HUES48 (cell line): ENCODE measurements around the gene STK40.

Experiments used
- H3K27ac ChIP-seq: one replicate; pipeline ENCODE4 v1.7.0; 2013; ENCODE audit warnings: low read depth, low read length, inconsistent platforms
- H3K27me3 ChIP-seq: 2 replicates; pipeline ENCODE4 v1.6.1; 2013; ENCODE audit warnings: mild to moderate bottlenecking, low read length; ENCODE audit not compliant: control insufficient read depth, insufficient read depth
- H3K36me3 ChIP-seq: 2 replicates; pipeline ENCODE4 v1.6.1; 2013; ENCODE audit warnings: low read length; ENCODE audit not compliant: control insufficient read depth, insufficient read depth
- H3K4me1 ChIP-seq: 2 replicates; pipeline ENCODE4 v1.6.1; 2013; ENCODE audit warnings: mild to moderate bottlenecking, low read length; ENCODE audit not compliant: control insufficient read depth, insufficient read depth
- H3K4me3 ChIP-seq: 2 replicates; pipeline ENCODE4 v1.5.1; 2013; ENCODE audit warnings: mild to moderate bottlenecking, low read depth, low read length
- H3K9ac ChIP-seq: 2 replicates; pipeline ENCODE4 v1.6.1; 2013; ENCODE audit warnings: mild to moderate bottlenecking, low read depth, low read length, moderate library complexity
- H3K9me3 ChIP-seq: 2 replicates; pipeline ENCODE4 v1.6.1; 2013; ENCODE audit warnings: low read length; ENCODE audit not compliant: control insufficient read depth, insufficient read depth

Gene STK40

DNA sequence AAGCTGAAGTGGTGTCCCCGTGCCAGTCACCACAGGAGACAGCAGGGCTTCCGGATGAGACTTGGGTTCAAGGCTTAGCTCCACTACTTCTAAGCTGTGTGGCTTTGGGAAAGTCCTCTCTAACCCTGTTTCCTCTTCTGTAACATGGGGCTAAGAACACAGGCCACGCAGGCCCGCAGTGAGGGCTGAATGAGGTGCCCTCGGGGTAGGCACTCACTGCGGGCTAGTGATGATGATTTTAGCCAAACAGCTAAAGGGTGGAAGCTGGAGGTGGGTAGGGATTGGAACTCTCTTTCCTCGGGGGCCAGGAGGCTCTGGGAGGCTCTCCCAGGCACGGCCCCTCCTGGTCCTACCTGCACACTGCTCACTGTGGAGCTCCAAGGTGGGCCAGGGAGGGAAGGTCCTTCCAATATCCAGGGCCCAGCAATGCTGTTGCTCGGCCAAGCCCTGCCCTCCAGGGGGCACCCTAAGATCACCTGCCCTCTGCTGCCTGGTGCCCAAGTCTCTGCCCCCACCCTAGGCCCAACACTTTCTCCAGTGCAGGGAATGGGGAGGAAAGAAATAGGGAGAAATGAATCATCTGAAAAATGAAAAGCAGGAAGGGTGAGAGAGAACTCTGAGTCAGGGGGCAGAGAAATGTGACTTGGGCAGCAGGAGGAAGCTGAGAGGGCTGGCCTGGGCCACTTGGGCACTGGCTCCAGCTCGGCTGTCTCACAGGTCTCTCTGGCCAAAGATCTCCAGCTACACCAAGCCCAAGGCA, 43.1 kb downstream of the STK40 start:
- Histone ChIP-seq H3K27me3 (no peaks in the 10 kb centered on the region), H3K27ac (no peak overlapping the region), H3K9me3 (no peaks in the 10 kb centered on the region), H3K4me3 (no peak overlapping the region), H3K9ac (no peak overlapping the region), H3K4me1 (no peaks in the 10 kb centered on the region), H3K36me3 (peaks cover 50% of the 10 kb centered on the region)

DNA sequence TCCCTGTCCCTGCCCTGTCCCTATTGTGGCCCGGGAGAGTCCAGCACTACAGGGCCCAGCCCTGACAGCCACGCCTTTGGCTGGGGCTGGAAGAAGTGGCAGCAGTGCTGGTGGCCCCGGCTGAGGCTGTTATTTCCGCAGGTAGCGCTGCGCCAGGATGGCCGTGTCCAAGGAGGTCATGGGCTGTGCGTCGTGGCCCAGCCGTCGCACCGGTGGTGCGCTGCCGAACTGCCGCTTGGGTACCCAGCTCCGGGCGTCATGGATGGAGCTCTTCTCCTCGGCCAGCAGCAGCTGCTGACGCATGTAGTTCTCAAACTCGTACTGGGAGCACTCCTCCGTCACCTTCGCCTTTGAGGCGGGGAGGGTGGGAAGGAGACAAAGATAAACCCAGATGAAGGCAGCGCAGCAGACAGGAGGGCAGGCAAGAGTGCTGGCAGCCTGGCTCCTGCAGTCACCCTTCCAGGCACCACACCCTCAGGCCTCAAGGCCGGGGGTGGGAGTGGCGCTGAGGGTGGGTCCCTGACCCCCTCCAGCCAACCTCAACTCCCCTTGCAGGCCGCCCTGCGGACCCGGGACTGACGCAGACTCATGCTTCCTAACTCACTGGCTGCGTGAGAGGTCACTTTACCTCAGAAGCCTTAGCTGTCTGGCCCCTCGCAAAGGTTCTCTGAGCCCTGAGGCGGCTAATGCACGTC, 44.0 kb downstream of the STK40 start:
- Histone ChIP-seq H3K27ac (no peak overlapping the region), H3K4me1 (no peaks in the 10 kb centered on the region), H3K27me3 (no peaks in the 10 kb centered on the region), H3K9me3 (no peaks in the 10 kb centered on the region), H3K36me3 (peaks cover 43% of the 10 kb centered on the region), H3K4me3 (no peak overlapping the region), H3K9ac (no peak overlapping the region)

DNA sequence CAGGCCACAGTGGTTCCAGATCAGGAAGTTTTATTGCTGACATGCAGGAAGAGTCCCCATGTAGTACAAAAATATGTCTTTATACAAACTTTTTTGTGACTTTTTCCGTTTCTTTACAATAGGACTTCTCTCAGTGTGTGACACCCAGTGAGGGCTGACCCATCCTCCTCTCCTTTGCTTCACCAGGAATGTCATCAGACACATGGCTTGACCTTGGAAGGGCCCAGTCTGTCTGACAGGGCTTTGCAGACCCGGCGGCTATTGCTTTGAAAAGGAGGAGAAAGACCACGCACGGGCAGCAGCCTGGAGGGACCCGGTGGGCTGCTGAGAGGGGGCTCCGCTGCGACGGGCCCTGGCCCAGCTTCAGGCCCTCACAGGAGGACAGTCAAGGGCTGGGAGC, 46.1 kb downstream of the STK40 start:
- Histone ChIP-seq H3K27ac (no peak overlapping the region), H3K4me3 (no peak overlapping the region), H3K36me3 (peaks cover 28% of the 10 kb centered on the region), H3K27me3 (no peaks in the 10 kb centered on the region), H3K9ac (no peak overlapping the region), H3K9me3 (no peaks in the 10 kb centered on the region), H3K4me1 (no peaks in the 10 kb centered on the region)

DNA sequence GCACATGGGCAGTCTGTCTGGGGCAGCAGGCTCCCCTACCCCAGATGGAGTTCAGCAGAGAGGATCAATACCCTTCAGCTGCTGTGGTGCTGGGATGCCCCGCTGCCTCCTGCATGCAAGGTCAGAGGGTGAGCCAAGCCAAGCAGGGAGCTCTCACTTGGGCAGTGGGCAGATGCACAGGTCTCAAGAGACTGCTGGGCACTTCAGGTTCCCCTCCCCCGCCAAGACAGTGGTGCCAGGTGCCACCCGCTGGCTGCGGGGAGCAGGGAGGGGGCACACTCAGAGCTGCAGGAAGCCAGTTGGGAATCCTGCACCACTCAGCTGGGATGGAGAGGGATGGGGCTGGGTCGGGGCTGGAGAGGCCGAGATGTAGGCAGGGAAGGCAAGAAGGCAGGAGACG, 46.5 kb downstream of the STK40 start:
- Histone ChIP-seq H3K4me3 (no peak overlapping the region), H3K9me3 (no peaks in the 10 kb centered on the region), H3K9ac (no peak overlapping the region), H3K27ac (no peak overlapping the region), H3K4me1 (no peaks in the 10 kb centered on the region), H3K36me3 (peaks cover 27% of the 10 kb centered on the region), H3K27me3 (no peaks in the 10 kb centered on the region)

DNA sequence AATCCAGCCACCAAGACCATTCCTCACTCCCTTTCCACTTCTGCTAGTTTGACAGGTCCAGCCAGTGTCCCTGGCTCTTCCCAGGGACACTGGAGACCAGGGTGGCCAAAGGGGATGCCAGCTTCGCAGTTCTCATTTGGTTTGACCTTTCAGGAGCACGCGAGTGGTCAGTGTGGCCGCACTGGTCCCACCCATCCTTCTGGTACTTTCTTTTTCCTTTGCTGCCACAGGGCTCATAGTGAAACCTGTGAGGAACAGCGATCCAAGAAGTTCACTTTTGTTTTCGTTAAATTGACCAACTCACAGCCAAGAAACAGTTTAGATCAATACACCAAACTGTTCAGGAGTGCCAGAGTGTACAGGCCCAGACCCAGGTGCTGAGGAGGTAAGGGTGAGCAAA, 47.9 kb downstream of the STK40 start:
- H3K4me3 ChIP-seq = no peak overlapping the region
- no peaks in the 10 kb centered on the region for H3K9me3 ChIP-seq
- H3K27ac ChIP-seq = no peak overlapping the region
- H3K4me1 ChIP-seq = no peaks in the 10 kb centered on the region
- H3K36me3 ChIP-seq = peaks cover 16% of the 10 kb centered on the region; the same call in 1 of the 2 replicates
- H3K9ac ChIP-seq = no peak overlapping the region
- no peaks in the 10 kb centered on the region for H3K27me3 ChIP-seq

DNA sequence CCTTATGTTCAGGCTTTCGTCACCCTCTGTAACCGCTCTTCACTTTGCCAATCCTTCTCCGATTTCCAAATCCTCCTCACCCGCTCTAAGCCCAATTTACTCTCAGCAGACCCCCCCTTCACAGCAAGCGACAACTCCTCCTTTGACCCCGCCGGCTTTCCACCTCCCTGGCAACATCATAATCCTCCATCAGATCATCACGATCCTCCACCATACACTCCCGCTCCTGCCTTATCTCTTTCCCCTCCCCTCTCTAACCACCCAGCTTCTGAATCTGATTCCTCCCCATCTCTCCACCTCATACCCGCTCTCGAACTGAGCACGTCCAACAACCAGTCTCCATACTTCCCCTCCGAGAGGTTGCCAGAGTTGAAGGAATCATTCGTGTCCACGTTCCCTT, 54.8 kb downstream of the STK40 start:
- H3K27ac ChIP-seq = no peak overlapping the region
- no peak overlapping the region for H3K9ac ChIP-seq
- H3K36me3 ChIP-seq = no peaks in the 10 kb centered on the region
- H3K9me3 ChIP-seq = no peaks in the 10 kb centered on the region
- peaks cover 2% of the 10 kb centered on the region; the same call in 1 of the 2 replicates for H3K27me3 ChIP-seq
- H3K4me3 ChIP-seq = no peak overlapping the region
- no peaks in the 10 kb centered on the region for H3K4me1 ChIP-seq

DNA sequence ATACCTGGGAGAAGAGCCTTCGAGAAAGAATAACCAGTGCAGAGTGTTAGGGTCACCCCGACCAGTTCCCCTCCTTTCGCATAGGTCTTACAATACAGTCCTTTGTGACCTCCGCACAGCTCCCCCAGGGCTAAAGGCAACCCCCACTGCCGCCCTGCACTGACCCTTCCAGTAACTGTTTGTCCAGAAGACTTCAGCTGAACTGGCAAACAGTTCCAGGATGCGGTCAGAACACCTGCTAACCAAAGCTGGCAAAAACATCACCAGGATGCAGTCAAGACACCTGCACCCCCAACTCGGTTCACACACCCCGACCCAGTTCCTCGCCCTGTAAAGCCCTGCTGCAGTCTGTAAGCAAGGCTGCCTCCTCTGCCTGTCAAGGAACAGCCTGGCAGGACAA, 55.9 kb downstream of the STK40 start:
- Histone ChIP-seq H3K9me3 (no peaks in the 10 kb centered on the region), H3K27me3 (peaks cover 7% of the 10 kb centered on the region; the same call in 1 of the 2 replicates), H3K4me3 (no peak overlapping the region), H3K36me3 (no peaks in the 10 kb centered on the region), H3K27ac (no peak overlapping the region), H3K9ac (no peak overlapping the region), H3K4me1 (no peaks in the 10 kb centered on the region)

DNA sequence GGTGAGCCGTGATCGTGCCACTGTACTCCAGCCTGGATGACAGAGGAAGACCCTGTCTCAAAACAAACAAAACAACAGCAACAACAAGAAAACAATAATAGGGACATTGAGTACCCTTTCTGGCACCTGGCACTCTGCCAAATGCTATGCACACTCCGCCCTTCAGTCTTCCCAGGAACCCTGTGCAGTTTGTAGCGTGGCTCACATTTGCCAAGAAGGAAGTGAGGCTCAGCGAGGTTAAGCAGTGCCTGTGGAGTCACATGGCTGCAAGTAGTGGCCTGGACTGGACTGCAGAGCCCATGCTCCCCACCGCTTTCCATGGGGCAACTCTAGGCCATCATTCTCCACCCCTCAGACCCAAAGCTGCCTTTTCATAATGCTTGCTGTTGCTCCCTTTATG, 57.0 kb downstream of the STK40 start:
- H3K9ac ChIP-seq = no peak overlapping the region
- peaks cover 18% of the 10 kb centered on the region for H3K27me3 ChIP-seq
- H3K36me3 ChIP-seq = no peaks in the 10 kb centered on the region
- H3K4me3 ChIP-seq = no peak overlapping the region
- peaks cover 9% of the 10 kb centered on the region; the same call in 1 of the 2 replicates for H3K4me1 ChIP-seq
- H3K27ac ChIP-seq = no peak overlapping the region
- no peaks in the 10 kb centered on the region for H3K9me3 ChIP-seq

DNA sequence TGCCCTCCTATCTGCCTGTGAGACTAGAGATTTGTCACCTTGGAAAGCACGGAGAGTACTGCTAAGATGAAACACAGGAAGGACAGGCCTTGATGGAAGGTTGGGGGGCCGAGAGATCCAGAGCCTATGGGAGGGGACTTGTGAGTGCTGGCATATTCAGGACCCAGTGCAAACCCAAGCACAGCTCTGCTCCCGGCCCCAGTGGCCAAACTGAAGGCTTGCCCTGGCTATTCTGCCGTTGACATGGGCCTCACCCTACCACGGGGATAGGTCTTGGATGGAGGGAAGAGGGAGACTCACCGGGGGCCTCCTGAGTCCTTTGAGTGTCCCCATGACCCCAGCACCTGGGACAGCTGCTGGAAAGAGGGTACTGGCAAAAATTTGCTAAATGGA, 57.6 kb downstream of the STK40 start:
- H3K27me3 ChIP-seq = peaks cover 20% of the 10 kb centered on the region
- peaks cover 9% of the 10 kb centered on the region; the same call in 1 of the 2 replicates for H3K4me1 ChIP-seq
- no peak overlapping the region for H3K4me3 ChIP-seq
- no peaks in the 10 kb centered on the region for H3K36me3 ChIP-seq
- no peak overlapping the region for H3K27ac ChIP-seq
- H3K9ac ChIP-seq = no peak overlapping the region
- H3K9me3 ChIP-seq = no peaks in the 10 kb centered on the region

DNA sequence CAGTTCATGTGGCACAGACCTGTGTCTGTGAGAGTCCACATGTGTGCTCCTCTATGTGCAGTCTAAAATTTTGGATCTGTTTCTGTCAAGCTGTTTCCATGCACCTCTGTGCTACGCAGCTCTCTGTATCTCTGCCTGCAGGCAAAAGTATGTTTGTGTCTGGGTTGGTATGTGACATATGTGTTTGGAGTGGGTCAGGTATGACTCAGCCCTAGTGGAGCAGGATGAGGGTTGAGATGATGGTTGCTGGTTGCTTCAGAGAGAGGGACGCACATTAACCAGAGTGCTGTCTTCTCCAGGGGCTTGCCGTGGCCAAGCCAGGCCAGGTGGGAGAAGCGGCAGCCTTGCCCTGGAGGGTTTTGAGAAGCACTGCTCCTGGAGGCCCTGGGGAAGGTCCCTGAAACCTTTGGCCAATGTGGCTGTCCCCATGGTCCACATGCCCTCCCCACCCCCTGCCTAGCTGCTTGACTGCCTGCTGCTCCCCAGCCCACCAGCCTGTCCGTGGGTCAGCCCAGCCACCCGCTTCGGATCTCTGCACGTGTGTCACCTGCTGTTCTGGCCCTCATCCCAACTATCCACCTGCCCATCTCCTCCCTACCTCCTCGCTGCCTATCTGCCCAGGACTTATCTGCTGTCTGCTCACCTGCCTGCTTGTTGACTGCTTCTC, 58.2 kb downstream of the STK40 start:
- Histone ChIP-seq H3K4me1 (peaks cover 9% of the 10 kb centered on the region; the same call in 1 of the 2 replicates), H3K4me3 (no peak overlapping the region), H3K9ac (no peak overlapping the region), H3K9me3 (no peaks in the 10 kb centered on the region), H3K27ac (no peak overlapping the region), H3K27me3 (peaks cover 26% of the 10 kb centered on the region), H3K36me3 (no peaks in the 10 kb centered on the region)

DNA sequence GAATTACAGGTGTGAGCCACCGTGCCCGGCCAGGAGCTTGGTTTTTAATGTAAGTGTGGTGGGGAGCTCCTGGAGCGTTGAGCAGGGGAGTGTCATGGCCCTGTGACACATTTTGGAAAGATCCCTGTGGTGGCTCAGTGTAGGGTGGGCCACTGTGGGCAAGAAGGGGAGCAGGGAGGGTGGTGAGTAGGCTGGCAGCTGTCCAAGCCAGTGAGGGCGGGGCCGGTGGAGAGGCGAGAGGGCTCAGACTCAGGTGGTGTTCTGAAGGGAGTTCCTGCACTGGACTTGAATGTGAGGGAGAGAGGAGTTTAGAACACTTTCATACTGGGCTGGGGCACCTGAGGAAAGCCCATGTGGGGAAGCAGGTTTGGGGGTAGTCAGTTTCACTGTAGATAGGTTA, 59.2 kb downstream of the STK40 start:
- no peak overlapping the region for H3K4me3 ChIP-seq
- H3K27ac ChIP-seq = no peak overlapping the region
- no peaks in the 10 kb centered on the region for H3K36me3 ChIP-seq
- H3K4me1 ChIP-seq = peaks cover 17% of the 10 kb centered on the region
- peaks cover 35% of the 10 kb centered on the region for H3K27me3 ChIP-seq
- H3K9me3 ChIP-seq = no peaks in the 10 kb centered on the region
- H3K9ac ChIP-seq = no peak overlapping the region
